HG02884 (cell line): ENCODE measurements around the gene GLI2.

Experiments used
- ATAC-seq: cut with Tn5 transposase; IDR thresholded peaks from one replicate; pipeline ENCODE4 v1.9.1; 2021; ENCODE audit warnings: mild to moderate bottlenecking, moderate library complexity; ENCODE audit not compliant: unreplicated experiment

The GLI2 gene

GRCh38 chr2:120737340-120738101 lies 1.9 kb downstream of the GLI2 start:
- ATAC-seq, result no peak

DNA sequence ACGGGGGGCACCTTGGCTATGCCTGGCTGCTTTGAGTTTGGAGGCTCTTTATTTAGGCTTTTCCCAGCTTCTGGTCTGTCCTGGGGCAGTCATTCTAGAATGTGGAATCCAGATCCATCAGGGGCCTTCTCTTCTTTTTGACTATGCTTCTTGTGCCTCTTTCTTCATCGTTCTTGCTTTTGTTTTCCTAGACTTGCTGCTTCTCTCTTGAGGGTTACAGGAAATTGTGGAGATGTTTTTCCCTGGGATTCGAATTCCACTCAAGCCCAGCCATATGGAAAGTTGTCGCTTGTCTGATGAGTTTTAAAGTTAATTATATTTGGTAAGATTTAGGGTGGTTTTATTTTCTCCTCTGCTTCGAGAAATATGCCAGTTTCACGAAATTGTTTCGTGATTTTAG lies 2.4 kb downstream of the GLI2 start:
- ATAC-seq, result no peak

DNA sequence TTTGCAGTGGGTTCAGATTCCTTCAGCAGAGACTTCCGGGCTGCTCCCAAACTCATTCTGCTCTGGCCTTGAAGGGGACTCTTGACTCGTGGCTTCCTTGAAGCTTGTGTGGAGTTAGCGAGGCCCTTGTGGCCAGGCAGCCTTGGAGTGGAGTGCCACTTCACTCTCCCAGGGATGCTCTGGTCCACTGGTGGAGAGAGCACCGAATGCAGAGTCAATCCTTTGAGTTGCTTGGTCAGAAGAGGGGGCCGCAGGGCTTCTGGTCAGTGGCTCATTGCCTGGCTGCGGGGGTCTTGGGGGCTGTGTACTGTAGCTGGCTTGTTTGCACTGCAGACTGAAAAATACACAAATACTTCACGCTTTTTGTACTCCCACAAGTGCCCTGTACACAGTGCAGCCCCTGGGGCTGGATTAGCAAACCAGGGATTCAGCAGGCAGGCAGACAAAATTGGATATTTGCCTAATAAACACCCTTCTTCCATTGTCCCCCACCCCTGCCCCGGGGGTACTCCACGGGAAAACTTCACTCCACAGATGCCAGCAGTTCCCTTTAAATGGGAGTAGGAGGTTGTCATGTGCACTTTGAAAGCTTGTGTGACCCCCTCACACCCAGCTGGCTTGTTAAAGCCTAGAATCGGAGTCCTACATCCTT lies 3.2 kb downstream of the GLI2 start:
- no peak for ATAC-seq

DNA sequence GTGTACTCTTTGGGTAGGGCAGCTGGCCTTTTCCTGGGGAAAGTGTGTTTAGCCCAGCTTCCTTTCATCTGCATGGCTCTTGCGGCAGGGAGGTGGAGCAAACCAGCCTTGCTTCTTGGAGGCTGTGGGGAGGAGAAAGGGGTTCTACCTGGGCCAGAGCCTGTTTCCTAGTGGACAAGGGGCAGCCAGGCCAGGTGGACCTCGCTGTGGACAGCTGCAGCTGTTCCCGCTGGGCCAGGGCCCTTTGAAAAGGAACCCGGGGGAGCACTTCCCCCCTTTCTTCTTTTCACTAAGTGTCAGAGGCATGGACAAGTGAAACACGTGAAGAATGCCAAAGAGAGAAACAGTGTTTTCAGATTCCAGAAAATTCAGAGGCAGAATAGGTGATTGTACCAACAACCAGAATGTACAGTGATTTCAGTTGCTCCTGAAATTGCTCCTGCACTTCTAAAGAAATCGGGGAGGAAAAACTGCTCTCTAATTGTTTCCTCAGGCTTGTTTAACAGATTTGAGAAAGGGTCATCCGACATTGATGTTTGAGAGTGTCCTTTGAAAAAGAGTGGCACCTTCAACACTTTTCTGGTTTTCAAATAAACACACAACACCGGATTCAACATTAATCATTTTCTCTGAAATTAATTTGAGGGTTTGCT lies 3.9 kb downstream of the GLI2 start:
- ATAC-seq, result no peak

- no peak for ATAC-seq
Measured at GRCh38 chr2:120740375-120740764, 4.7 kb downstream of the GLI2 start.

DNA sequence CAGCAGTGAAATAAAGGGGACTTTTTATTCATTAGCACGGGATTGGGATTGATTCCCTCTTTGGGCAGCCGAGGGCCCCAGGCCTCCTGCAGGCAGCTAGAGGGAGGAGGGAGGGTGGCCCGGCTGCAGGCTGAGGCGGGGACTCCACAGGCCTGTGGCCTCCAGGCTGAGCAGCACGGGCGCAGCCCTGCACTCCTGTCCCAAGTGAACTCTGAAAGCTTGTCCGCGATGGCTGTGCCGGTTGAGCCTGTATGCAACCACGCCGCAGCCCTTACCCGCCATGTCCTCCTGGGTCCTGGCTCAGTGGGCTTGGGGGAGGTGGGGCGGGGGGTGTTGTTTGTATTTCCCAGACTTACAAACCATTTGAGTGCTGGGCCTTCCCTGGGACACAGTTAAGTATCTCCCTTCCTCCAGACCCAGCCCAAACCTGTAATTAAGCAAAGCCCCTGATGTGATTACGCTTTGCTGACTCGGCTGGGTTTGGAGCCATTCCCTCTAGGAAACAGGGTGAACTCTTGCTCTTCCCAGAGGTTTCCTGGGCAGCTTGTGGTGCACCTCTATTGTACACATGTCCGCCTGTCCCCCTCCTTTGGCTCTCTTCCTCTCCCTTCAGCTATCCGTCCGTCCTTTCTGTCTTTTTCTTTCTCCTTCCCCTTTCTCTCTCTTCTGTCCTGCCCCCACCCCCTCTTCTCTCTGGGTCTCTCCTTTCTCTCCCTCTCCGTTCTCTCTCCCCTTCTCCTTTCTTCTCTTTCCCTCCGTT lies 5.3 kb downstream of the GLI2 start:
- ATAC-seq, result no peak

GRCh38 chr2:120741571-120742561 lies 6.2 kb downstream of the GLI2 start:
- no peak for ATAC-seq

GRCh38 chr2:120743657-120744056 lies 8.0 kb downstream of the GLI2 start:
- no peak for ATAC-seq

DNA sequence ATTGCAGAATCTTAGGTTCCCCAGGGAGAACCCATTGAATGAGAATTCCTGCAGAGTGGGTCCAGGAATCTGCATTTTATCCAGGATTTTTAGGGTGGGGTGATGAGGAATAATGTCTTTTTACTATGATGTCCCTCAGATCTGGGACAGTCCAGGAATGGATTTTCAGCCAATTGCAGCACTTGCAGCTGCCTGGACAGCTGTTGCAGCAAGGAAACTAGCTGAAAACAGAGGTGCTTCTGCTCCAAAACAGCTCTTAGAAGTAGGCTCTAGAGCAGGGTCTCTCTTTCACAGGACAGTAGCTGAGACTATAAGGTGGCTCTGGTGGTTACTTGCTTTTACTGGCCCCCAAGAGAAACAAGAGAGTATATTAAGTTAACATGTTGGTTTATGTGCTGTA lies 9.1 kb downstream of the GLI2 start:
- no peak for ATAC-seq

- no peak for ATAC-seq
Measured at GRCh38 chr2:120745420-120746111, 9.9 kb downstream of the GLI2 start.

DNA sequence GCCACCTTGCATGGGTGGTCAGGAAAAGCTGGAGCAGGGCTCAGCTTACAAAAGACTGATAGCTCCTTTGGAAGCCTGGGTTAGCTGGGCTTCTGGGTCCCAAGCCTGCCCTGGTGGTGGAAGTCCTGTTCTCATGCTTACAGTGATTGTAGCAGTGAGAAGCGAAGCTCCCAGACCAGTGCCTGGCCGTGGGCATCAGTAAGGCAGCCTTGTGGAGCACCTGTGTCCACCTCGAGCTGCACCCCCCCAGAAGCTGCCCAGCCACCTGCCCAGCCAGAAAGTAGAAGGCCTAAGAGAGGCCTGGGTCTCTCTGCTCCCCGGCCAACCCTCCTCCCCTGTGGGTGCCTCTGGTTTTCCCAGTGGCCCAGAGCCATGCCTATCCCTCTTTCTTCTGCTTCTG lies 10.5 kb downstream of the GLI2 start:
- ATAC-seq, result no peak

GRCh38 chr2:120747281-120747680 lies 11.6 kb downstream of the GLI2 start:
- no peak for ATAC-seq

DNA sequence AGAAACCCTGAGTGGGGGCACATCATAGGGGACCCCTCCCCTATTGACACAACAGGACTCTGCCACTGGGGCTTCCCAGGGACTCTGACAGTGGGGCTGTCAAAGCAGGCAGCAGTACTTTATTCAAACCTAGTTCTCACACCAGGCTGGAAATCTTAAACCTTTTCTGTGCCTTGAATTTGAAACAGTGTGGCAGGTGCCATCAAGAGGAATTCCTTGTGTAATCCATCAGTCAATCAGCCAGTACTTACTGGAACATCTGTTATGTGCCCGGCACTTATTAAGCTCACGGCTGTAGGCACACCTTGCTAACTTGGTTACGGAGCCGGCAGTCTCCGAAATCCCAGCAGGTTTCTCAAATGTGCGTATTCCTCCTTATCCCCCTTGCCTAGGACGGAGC lies 12.0 kb downstream of the GLI2 start:
- no peak for ATAC-seq

DNA sequence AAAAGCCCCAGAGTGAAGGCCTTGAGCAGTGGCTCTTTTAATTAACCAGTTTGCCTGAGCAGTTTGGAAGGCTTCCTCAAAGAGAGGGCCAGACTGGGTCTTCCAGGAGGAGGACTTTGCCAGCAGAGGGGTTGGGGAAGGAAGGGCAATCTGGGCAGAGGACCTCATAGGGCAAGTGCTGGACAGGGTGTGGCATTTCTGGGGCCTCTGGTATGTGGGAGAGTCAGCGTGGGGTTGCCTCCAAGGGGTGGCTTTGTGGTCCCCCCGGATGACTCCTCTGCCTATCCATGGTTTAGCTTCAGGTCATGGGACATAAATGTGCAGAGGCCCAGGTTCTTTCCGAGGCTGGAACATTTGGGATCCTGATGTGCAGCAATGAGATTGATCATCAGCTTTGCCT lies 12.6 kb downstream of the GLI2 start:
- ATAC-seq, result no peak

GRCh38 chr2:120748741-120749140 lies 13.1 kb downstream of the GLI2 start:
- ATAC-seq, result no peak

DNA sequence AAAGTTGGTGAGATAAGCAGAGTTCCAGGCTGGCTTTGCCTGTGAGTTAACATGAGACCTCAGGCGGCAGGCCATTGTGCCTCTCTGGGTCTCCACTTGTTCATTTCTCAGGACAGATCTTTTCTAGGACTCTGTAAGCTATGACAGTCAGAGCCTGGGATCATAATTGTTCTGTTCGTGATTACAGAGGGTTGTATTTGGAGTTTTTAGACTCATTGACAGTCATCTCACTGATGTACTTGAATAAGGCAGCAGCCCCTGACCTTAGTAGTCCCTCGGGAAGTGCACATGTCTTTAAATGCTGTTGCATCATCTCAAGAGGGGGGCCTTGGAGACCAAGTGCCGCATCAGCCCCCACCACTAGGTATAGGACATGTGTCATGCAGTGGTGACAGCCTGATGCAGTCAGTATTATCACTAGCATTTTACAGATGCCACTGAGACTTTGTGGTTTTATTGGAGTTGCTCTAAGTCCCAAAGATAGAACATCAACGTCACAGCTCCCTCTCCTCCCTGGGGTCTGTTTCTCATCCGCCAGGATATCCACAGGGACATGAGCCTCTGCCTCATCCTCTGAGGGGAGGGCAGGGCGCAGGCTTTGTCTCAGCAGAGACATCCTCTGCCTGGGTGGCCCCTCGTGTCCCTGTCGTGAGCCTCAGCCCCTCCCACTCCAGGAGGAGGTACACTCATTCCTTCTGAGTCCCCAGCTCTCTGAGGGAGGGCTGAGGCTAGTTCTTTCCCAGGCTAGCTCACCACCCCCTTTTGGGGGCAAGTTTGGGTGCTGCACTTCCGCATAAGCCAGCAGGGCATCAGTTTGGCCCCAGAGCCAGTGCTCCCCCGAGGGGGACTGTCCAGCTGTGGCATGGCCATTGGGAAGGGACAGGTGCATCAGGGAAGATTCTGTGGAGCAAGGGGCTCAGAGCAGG lies 14.1 kb downstream of the GLI2 start:
- ATAC-seq, result no peak

DNA sequence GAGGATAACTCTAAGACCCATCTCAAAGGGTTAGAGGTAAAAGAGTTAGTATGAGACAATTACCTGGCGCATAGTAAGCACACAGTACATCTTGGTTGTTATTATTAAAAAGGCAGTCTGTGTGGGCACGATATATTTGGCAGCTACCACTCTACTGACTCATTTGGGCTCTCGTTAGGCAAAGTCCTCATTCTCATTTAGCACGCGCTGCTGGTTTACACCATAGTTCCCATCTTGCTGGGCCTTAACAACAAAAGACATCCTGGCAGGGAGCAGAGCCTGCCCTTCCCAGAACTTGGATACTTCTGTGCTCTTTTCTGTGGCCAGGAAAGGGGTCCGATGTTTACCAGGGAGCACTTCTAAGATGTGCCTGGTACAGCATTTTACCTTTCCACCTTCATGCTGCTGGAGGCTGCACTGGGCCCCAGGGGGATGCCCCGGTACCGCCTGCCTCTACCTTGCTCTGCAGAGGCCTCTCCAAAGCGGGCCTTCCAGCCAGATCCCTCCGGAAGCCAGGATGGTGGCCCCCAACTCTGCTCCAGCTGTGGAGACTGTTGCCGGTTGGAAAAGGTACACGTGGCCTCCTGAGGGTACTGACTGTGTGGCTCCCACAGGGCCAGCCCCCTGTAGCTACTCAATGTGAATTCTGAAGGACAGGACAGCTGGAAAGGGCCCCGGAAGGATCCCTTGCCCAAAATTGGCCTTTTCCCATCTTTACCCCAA lies 15.0 kb downstream of the GLI2 start:
- no peak for ATAC-seq

GRCh38 chr2:120751553-120751952 lies 15.9 kb downstream of the GLI2 start:
- ATAC-seq, result no peak
